Endothelial cell (in vitro differentiated cells): ENCODE data around the gene GNG10. TPM values are rescaled to one million over a fixed set of nuclear protein-coding genes. Genes with fewer than 3 reads are reported as not detected.
A peak's percentile ranks its signal among the peaks of the same experiment; 100 is the strongest.

Experiments
- DNase-seq: peaks from one replicate; pipeline ENCODE4 v3.0.0; 2021; ENCODE audit warnings: low spot score
- H3K27ac Mint-ChIP-seq: one replicate; pipeline ENCODE4 v1.8.0; 2021; ENCODE audit warnings: mixed read lengths, inconsistent platforms; ENCODE audit not compliant: unreplicated experiment
- H3K27me3 Mint-ChIP-seq: one replicate; pipeline ENCODE4 v1.8.0; 2021; ENCODE audit warnings: mild to moderate bottlenecking, moderate library complexity, mixed read lengths, inconsistent platforms; ENCODE audit not compliant: unreplicated experiment
- H3K36me3 Mint-ChIP-seq: one replicate; pipeline ENCODE4 v1.8.0; 2021; ENCODE audit warnings: mild to moderate bottlenecking, low read depth, mixed read lengths, inconsistent platforms; ENCODE audit not compliant: unreplicated experiment
- H3K4me1 Mint-ChIP-seq: one replicate; pipeline ENCODE4 v1.8.0; 2021; ENCODE audit warnings: mild to moderate bottlenecking, mixed read lengths, inconsistent platforms; ENCODE audit not compliant: unreplicated experiment
- H3K4me3 Mint-ChIP-seq: one replicate; pipeline ENCODE4 v1.8.0; 2021; ENCODE audit warnings: mild to moderate bottlenecking, mixed read lengths, inconsistent platforms; ENCODE audit not compliant: unreplicated experiment
- H3K9me3 Mint-ChIP-seq: one replicate; pipeline ENCODE4 v1.8.0; 2021; ENCODE audit warnings: mixed read lengths, inconsistent platforms; ENCODE audit not compliant: unreplicated experiment
- total RNA-seq: library from RNA; stranded (reverse); fragmentation: NEBNext Ultra II Directional; extraction: Animal tissue kit (Norgen Biotek cat#: 25700); gene quantifications from one replicate; pipeline ENCODE4 v1.2.1, GENCODE V29; 2021; ENCODE audit not compliant: unreplicated experiment
- TF ChIP-seq, protein P1 (sequence below): fragments of 200-600 bp; sonication (generic); IDR thresholded peaks from one replicate; pipeline ENCODE4 v1.5.0; 2021; ENCODE audit warnings: antibody characterized with exemption; ENCODE audit not compliant: unreplicated experiment

The GNG10 gene
- total RNA-seq, 1 donor from 2014 or later, result 60.4 TPM

GRCh38 chr9:111691672-111692329, 30.4 kb downstream of the GNG10 start:
- Mint-ChIP-seq H3K27ac (no peak overlapping the region), H3K9me3 (no peaks in the 10 kb centered on the region), H3K36me3 (no peaks in the 10 kb centered on the region), H3K4me1 (no peaks in the 10 kb centered on the region), H3K27me3 (no peaks in the 10 kb centered on the region), H3K4me3 (no peak overlapping the region)
- DNase-seq, result no peak
- TF ChIP-seq, protein P1, sequence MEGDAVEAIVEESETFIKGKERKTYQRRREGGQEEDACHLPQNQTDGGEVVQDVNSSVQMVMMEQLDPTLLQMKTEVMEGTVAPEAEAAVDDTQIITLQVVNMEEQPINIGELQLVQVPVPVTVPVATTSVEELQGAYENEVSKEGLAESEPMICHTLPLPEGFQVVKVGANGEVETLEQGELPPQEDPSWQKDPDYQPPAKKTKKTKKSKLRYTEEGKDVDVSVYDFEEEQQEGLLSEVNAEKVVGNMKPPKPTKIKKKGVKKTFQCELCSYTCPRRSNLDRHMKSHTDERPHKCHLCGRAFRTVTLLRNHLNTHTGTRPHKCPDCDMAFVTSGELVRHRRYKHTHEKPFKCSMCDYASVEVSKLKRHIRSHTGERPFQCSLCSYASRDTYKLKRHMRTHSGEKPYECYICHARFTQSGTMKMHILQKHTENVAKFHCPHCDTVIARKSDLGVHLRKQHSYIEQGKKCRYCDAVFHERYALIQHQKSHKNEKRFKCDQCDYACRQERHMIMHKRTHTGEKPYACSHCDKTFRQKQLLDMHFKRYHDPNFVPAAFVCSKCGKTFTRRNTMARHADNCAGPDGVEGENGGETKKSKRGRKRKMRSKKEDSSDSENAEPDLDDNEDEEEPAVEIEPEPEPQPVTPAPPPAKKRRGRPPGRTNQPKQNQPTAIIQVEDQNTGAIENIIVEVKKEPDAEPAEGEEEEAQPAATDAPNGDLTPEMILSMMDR, result no peak

- Mint-ChIP-seq H3K4me1 (peaks cover 9% of the 10 kb centered on the region), H3K9me3 (no peaks in the 10 kb centered on the region), H3K36me3 (peaks cover 7% of the 10 kb centered on the region), H3K27ac (no peak overlapping the region), H3K4me3 (no peak overlapping the region), H3K27me3 (peaks cover 3% of the 10 kb centered on the region)
- no peak for DNase-seq
- TF ChIP-seq, protein P1, result no peak
These were observed 35.4 kb downstream of the GNG10 start for GRCh38 chr9:111696796-111697195.

DNA sequence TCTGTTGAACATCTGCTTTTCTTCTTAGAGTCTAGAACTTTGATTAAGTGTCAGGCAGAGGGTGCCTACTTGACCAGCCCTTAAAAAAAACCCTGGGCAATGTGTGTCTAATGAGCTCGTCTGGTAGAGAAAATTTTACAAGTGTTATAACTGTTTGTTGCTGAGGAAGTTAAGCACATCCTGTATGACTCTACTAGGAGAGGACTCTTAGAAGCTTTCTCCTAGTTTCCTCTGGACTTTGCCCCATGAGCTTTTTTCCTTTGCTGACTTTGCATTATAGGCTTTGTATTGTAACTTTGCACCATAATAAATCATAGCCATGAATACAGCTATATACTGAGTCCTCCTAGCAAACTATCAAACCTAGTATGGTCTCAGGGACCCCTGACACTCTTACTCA, 39.4 kb downstream of the GNG10 start:
- H3K9me3 Mint-ChIP-seq, result no peaks in the 10 kb centered on the region
- H3K27me3 Mint-ChIP-seq, result peaks cover 3% of the 10 kb centered on the region
- DNase-seq, result no peak

DNA sequence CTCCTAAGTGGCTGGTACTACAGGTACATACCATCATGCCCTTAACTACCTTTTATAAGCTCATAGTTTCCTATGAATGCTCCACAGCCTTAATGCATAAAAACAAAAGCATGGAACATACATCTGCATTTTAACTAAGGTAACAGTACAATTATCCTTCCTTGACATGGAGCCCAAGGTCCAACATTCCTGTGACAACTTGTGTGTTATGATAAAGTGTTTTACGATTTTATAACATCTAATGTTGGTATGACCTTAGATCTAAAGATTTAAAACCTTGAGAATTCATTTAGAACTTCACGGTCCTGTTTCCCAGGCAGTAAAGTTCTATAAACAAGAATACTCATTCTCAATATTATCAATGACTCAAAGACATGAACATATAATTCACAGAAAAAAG, 43.1 kb downstream of the GNG10 start:
- Mint-ChIP-seq H3K9me3 (no peaks in the 10 kb centered on the region), H3K4me1 (peaks cover 9% of the 10 kb centered on the region), H3K36me3 (no peaks in the 10 kb centered on the region), H3K4me3 (no peak overlapping the region), H3K27me3 (no peaks in the 10 kb centered on the region), H3K27ac (no peak overlapping the region)
- TF ChIP-seq, protein P1, result no peak
- DNase-seq, result no peak

More for the DNA sequence above, 39.4 kb downstream of the GNG10 start:
- peaks cover 7% of the 10 kb centered on the region for H3K36me3 Mint-ChIP-seq
- no peak overlapping the region for H3K4me3 Mint-ChIP-seq
- peak overlapping the region; percentile 99 for H3K27ac Mint-ChIP-seq
- TF ChIP-seq, protein P1, result no peak
- peaks cover 9% of the 10 kb centered on the region for H3K4me1 Mint-ChIP-seq

- no peak for DNase-seq
- TF ChIP-seq, protein P1, result no peak
- H3K4me1 Mint-ChIP-seq, result no peaks in the 10 kb centered on the region
- peaks cover 2% of the 10 kb centered on the region for H3K27me3 Mint-ChIP-seq
- no peak overlapping the region for H3K27ac Mint-ChIP-seq
- H3K9me3 Mint-ChIP-seq, result no peaks in the 10 kb centered on the region
- H3K36me3 Mint-ChIP-seq, result no peaks in the 10 kb centered on the region
- no peak overlapping the region for H3K4me3 Mint-ChIP-seq
These were observed 50.1 kb downstream of the GNG10 start for GRCh38 chr9:111711548-111711947.
